Stimulated activated CD4-positive, alpha-beta T cell treated with anti-CD3 and anti-CD28 coated beads, Interleukin-1b, Interleukin-23, amount 100 ng/mL, for 48 hours (primary cell): ENCODE results near the gene ANO3.

Experiments used
- DNase-seq: peaks from one replicate; pipeline ENCODE4 v3.0.0-alpha.2; 2020

ANO3 gene

GRCh38 chr11:26365284-26365683 lies 33.4 kb downstream of the ANO3 start:
- no peak for DNase-seq

- no peak for DNase-seq
Measured at GRCh38 chr11:26377619-26378018, 45.7 kb downstream of the ANO3 start.

- DNase-seq: no peak
Measured at GRCh38 chr11:26399336-26399735, 67.4 kb downstream of the ANO3 start.

GRCh38 chr11:26410706-26411366 lies 78.9 kb downstream of the ANO3 start:
- DNase-seq: no peak

GRCh38 chr11:26412955-26413354 lies 81.0 kb downstream of the ANO3 start:
- DNase-seq: no peak

GRCh38 chr11:26418386-26418912 lies 86.5 kb downstream of the ANO3 start:
- no peak for DNase-seq

- DNase-seq: no peak
Measured at GRCh38 chr11:26420331-26420730, 88.4 kb downstream of the ANO3 start.

- no peak for DNase-seq
Measured at GRCh38 chr11:26424255-26424654, 92.3 kb downstream of the ANO3 start.

- DNase-seq: no peak
Measured at GRCh38 chr11:26439854-26440253, 107.9 kb downstream of the ANO3 start.

GRCh38 chr11:26442131-26442530 lies 110.2 kb downstream of the ANO3 start:
- no peak for DNase-seq

GRCh38 chr11:26443617-26444016 lies 111.7 kb downstream of the ANO3 start:
- no peak for DNase-seq

- no peak for DNase-seq
Measured at GRCh38 chr11:26457636-26458035, 125.7 kb downstream of the ANO3 start.

- DNase-seq: no peak
Measured at GRCh38 chr11:26465274-26465673, 133.3 kb downstream of the ANO3 start.

GRCh38 chr11:26467506-26467905 lies 135.6 kb downstream of the ANO3 start:
- DNase-seq: no peak

- DNase-seq: no peak
Measured at GRCh38 chr11:26470992-26471391, 139.1 kb downstream of the ANO3 start.

- DNase-seq: no peak
Measured at GRCh38 chr11:26473216-26474194, 141.6 kb downstream of the ANO3 start.

GRCh38 chr11:26474401-26474800 lies 142.5 kb downstream of the ANO3 start:
- DNase-seq: no peak

GRCh38 chr11:26477396-26477795 lies 145.5 kb downstream of the ANO3 start:
- DNase-seq: no peak

- no peak for DNase-seq
Measured at GRCh38 chr11:26478710-26479109, 146.8 kb downstream of the ANO3 start.

GRCh38 chr11:26480041-26480440 lies 148.1 kb downstream of the ANO3 start:
- no peak for DNase-seq

GRCh38 chr11:26483108-26483507 lies 151.2 kb downstream of the ANO3 start:
- DNase-seq: no peak

GRCh38 chr11:26490546-26490945 lies 158.6 kb downstream of the ANO3 start:
- DNase-seq: no peak

GRCh38 chr11:26493616-26494015 lies 161.7 kb downstream of the ANO3 start:
- DNase-seq: no peak

- no peak for DNase-seq
Measured at GRCh38 chr11:26507229-26507628, 175.3 kb downstream of the ANO3 start.
